ENCODE measurements around the gene OBSL1.

Gene OBSL1

GRCh38 chr2:219576505-219577388 lies 5.4 kb upstream of the OBSL1 start:
- TF ChIP-seq, protein P1, sequence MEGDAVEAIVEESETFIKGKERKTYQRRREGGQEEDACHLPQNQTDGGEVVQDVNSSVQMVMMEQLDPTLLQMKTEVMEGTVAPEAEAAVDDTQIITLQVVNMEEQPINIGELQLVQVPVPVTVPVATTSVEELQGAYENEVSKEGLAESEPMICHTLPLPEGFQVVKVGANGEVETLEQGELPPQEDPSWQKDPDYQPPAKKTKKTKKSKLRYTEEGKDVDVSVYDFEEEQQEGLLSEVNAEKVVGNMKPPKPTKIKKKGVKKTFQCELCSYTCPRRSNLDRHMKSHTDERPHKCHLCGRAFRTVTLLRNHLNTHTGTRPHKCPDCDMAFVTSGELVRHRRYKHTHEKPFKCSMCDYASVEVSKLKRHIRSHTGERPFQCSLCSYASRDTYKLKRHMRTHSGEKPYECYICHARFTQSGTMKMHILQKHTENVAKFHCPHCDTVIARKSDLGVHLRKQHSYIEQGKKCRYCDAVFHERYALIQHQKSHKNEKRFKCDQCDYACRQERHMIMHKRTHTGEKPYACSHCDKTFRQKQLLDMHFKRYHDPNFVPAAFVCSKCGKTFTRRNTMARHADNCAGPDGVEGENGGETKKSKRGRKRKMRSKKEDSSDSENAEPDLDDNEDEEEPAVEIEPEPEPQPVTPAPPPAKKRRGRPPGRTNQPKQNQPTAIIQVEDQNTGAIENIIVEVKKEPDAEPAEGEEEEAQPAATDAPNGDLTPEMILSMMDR (conservative IDR thresholded peaks at IDR 0.05; ENCODE audit: low read length) = no peak
- DNase-seq (ENCODE audit: low read depth) = no peak
- H3K4me3 ChIP-seq (ENCODE audit: low read length) = no peak overlapping the region

- TF ChIP-seq, protein P1 (conservative IDR thresholded peaks at IDR 0.05; ENCODE audit: low read length) = no peak
- DNase-seq (ENCODE audit: low read depth) = no peak
- H3K4me3 ChIP-seq (ENCODE audit: low read length) = no peak overlapping the region
These were observed 4.5 kb upstream of the OBSL1 start for GRCh38 chr2:219575566-219576504.

DNA sequence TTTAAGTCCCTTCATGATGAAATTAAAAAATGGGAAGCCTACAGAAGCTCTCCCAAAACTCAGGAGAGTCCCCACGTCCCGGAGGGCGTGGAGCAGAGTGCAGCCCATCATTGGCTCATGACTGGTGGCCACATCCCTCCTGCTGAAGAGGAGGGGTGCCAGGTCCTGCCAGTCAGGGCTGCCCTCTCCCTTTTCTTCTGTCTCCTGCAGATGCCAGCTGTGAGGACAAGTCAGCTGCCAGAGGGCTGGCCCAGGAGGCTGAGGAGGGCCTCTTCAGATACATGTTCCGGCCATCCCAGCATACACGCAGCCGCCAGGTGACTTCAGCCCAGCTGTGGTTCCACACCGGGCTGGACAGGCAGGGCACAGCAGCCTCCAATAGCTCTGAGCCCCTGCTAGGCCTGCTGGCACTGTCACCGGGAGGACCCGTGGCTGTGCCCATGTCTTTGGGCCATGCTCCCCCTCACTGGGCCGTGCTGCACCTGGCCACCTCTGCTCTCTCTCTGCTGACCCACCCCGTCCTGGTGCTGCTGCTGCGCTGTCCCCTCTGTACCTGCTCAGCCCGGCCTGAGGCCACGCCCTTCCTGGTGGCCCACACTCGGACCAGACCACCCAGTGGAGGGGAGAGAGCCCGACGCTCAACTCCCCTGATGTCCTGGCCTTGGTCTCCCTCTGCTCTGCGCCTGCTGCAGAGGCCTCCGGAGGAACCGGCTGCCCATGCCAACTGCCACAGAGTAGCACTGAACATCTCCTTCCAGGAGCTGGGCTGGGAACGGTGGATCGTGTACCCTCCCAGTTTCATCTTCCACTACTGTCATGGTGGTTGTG lies 3.4 kb upstream of the OBSL1 start:
- H3K4me3 ChIP-seq (ENCODE audit: low read length) = no peak overlapping the region
- TF ChIP-seq, protein P1 (conservative IDR thresholded peaks at IDR 0.05; ENCODE audit: low read length) = no peak
- no peak for DNase-seq (ENCODE audit: low read depth)

DNA sequence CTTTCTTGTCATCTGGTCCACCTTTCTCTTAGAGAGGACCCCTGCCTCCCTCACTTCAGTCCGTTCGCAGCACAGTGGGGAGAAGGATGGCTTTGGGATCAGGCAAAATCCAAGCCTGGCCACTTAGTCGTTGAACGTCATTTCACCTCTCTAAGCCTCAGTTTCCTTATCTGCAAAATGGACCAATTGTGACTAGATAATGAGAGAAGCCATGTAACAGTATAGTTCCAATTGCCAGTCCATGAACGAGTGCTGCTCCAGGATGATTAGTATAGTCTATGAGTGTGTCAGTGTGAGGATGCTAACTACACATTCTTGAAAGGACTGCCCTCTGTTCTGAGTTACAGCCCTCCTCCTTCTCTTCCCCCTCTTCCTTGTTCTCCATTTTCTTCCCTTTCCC lies 1.8 kb upstream of the OBSL1 start:
- DNase-seq (ENCODE audit: low read depth) = no peak
- H3K4me3 ChIP-seq (ENCODE audit: low read length) = no peak overlapping the region
- TF ChIP-seq, protein P1 (conservative IDR thresholded peaks at IDR 0.05; ENCODE audit: low read length) = no peak

- H3K4me3 ChIP-seq (ENCODE audit: low read length) = peak within 1 kb of the TSS; percentile 68
- no peak for DNase-seq (ENCODE audit: low read depth)
- TF ChIP-seq, protein P1 (conservative IDR thresholded peaks at IDR 0.05; ENCODE audit: low read length) = no peak
These were observed 1.1 kb upstream of the OBSL1 start, which contains the start of gene INHA for GRCh38 chr2:219572237-219573001. Gene INHA, plus strand, starts transcription at chr2:219572310. Its CDS starts 65 bp downstream, at chr2:219572375.

GRCh38 chr2:219570924-219571310 lies 422 bp downstream of the OBSL1 start:
- TF ChIP-seq, protein P1 (conservative IDR thresholded peaks at IDR 0.05; ENCODE audit: low read length) = no peak
- H3K4me3 ChIP-seq (ENCODE audit: low read length) = peak overlapping the region; percentile 68
- DNase-seq (ENCODE audit: low read depth) = peak; percentile 32

All from AG10803 (cell line).